Hepatic stellate cell (primary cell): Measurements from ENCODE around the gene SLIT1.

Experiments
- DNase-seq: peaks from one replicate; pipeline ENCODE4 v3.0.0; 2011; ENCODE audit warnings: low spot score

SLIT1 gene

GRCh38 chr10:97139651-97140048 lies 46.1 kb downstream of the SLIT1 start:
- DNase-seq: no peak

GRCh38 chr10:97138846-97139245 lies 46.9 kb downstream of the SLIT1 start:
- DNase-seq: no peak

- no peak for DNase-seq
These were observed 47.6 kb downstream of the SLIT1 start for GRCh38 chr10:97138174-97138573.

- no peak for DNase-seq
These were observed 49.0 kb downstream of the SLIT1 start for GRCh38 chr10:97136756-97137155.

- DNase-seq: no peak
These were observed 50.3 kb downstream of the SLIT1 start for GRCh38 chr10:97135464-97135863.

GRCh38 chr10:97134983-97135382 lies 50.8 kb downstream of the SLIT1 start:
- no peak for DNase-seq

GRCh38 chr10:97134110-97134509 lies 51.6 kb downstream of the SLIT1 start:
- DNase-seq: no peak

- DNase-seq: no peak
These were observed 53.5 kb downstream of the SLIT1 start for GRCh38 chr10:97132273-97132672.

- DNase-seq: no peak
These were observed 54.1 kb downstream of the SLIT1 start for GRCh38 chr10:97131666-97132065.

- DNase-seq: no peak
These were observed 54.6 kb downstream of the SLIT1 start for GRCh38 chr10:97131181-97131628.

- no peak for DNase-seq
These were observed 56.1 kb downstream of the SLIT1 start for GRCh38 chr10:97129666-97130065.

- DNase-seq: no peak
These were observed 57.1 kb downstream of the SLIT1 start for GRCh38 chr10:97128516-97129154.

- DNase-seq: no peak
These were observed 57.7 kb downstream of the SLIT1 start for GRCh38 chr10:97128039-97128492.

GRCh38 chr10:97127509-97127908 lies 58.2 kb downstream of the SLIT1 start:
- no peak for DNase-seq

GRCh38 chr10:97124211-97124610 lies 61.5 kb downstream of the SLIT1 start:
- no peak for DNase-seq

- DNase-seq: no peak
These were observed 62.0 kb downstream of the SLIT1 start for GRCh38 chr10:97123765-97124164.

- no peak for DNase-seq
These were observed 64.7 kb downstream of the SLIT1 start for GRCh38 chr10:97121041-97121440.

- no peak for DNase-seq
These were observed 65.4 kb downstream of the SLIT1 start for GRCh38 chr10:97120370-97120769.

- DNase-seq: no peak
These were observed 66.6 kb downstream of the SLIT1 start for GRCh38 chr10:97119058-97119745.

- DNase-seq: no peak
These were observed 68.4 kb downstream of the SLIT1 start for GRCh38 chr10:97117372-97117771.

- DNase-seq: no peak
These were observed 69.1 kb downstream of the SLIT1 start for GRCh38 chr10:97116462-97117162.

- no peak for DNase-seq
These were observed 69.9 kb downstream of the SLIT1 start for GRCh38 chr10:97115846-97116245.

GRCh38 chr10:97111615-97112014 lies 74.1 kb downstream of the SLIT1 start:
- no peak for DNase-seq
